Measurements from ENCODE around the gene MYO9A. TPM values are rescaled to one million over a fixed set of nuclear protein-coding genes. Genes with fewer than 3 reads are reported as not detected.

The MYO9A gene
- total and polyA plus RNA-seq, 2 experiments from 2014 or later, result 22.8 to 32.0 TPM

DNA sequence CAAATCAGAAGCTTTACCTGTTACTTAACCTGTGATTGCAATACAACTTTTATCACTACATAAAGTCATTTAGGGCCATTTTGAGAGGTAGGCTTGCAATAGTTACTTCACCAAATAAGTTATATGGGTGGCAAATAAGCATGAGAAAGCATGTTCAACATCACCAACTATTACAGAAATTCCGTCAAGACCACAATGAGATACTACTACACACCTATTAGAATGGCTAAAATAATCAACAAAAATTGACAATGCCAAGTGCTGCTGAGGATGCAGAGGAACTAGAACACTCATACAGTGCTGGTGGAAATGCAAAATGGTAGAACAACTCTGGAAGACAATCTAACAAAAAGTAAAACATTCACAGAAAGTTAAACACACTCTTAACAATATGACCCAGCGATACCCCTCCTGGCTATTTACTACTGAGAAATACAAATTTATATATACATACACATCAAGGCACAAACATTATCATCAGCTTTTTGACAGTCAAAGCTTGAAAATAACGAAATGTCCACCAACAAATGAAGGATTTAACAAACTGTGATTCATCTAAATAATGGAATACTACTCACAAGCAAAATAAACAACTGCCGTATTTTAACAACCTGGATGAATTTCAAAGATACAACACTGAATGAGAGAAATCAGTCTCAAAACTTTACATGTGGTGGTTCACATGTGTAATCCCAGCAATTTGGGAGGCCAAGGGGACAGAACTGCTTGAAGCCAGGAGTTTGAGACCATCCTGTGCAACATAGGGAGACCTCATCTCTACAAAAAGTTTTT, 82.9 kb downstream of the MYO9A start:
- Histone ChIP-seq H3K9me3 (ENCODE audit: low read depth) (no peaks in the 10 kb centered on the region), H3K36me3 (no peaks in the 10 kb centered on the region), H3K4me3 (no peak overlapping the region), H3K4me1 (ENCODE audit: low read depth) (no peaks in the 10 kb centered on the region), H3K27ac (no peak overlapping the region), H3K27me3 (no peaks in the 10 kb centered on the region)
- no peak for TF ChIP-seq CTCF (IDR thresholded peaks at IDR 0.05; ENCODE audit: low read depth, low read length)
- DNase-seq (ENCODE audit: low read depth in 1 of 2, low spot score in 1 of 2), result no peak

- no peak for DNase-seq (ENCODE audit: low read depth in 1 of 2, low spot score in 1 of 2)
- H3K4me3 ChIP-seq, result no peak overlapping the region
These were observed 83.6 kb downstream of the MYO9A start for GRCh38 chr15:72034351-72034750.

GRCh38 chr15:72033711-72034110, 84.2 kb downstream of the MYO9A start:
- Histone ChIP-seq H3K9me3 (ENCODE audit: low read depth) (no peaks in the 10 kb centered on the region), H3K27ac (no peak overlapping the region), H3K4me3 (no peak overlapping the region), H3K4me1 (ENCODE audit: low read depth) (no peaks in the 10 kb centered on the region), H3K27me3 (no peaks in the 10 kb centered on the region), H3K36me3 (no peaks in the 10 kb centered on the region)
- DNase-seq (ENCODE audit: low read depth in 1 of 2, low spot score in 1 of 2), result peak in 1 of 2 donors; percentile 12
- TF ChIP-seq CTCF (IDR thresholded peaks at IDR 0.05; ENCODE audit: low read depth, low read length), result no peak

More at GRCh38 chr15:72034351-72034750, 83.6 kb downstream of the MYO9A start:
- no peaks in the 10 kb centered on the region for H3K4me1 ChIP-seq (ENCODE audit: low read depth)
- H3K27me3 ChIP-seq, result no peaks in the 10 kb centered on the region
- H3K9me3 ChIP-seq (ENCODE audit: low read depth), result no peaks in the 10 kb centered on the region
- H3K36me3 ChIP-seq, result no peaks in the 10 kb centered on the region
- TF ChIP-seq CTCF (IDR thresholded peaks at IDR 0.05; ENCODE audit: low read depth, low read length), result no peak
- no peak overlapping the region for H3K27ac ChIP-seq

DNA sequence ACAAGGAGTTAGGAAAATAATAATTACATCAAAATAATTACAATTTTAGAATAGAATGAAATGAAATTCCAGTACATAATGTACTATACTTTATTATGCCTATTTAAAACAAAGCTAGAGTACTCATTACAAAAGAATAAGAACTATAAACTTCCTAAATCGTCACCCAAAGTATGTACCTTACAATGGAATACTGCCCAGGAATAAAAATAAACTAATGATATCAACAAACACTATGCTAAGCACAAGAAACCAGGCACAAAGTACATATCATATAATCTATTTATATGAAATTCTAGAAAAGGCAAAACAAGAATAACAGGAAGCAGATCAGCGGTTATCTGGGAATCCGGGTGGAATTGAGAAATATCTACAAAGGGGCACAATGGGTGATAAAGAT, 84.7 kb downstream of the MYO9A start:
- no peaks in the 10 kb centered on the region for H3K4me1 ChIP-seq (ENCODE audit: low read depth)
- TF ChIP-seq CTCF (IDR thresholded peaks at IDR 0.05; ENCODE audit: low read depth, low read length), result no peak
- DNase-seq (ENCODE audit: low read depth in 1 of 2, low spot score in 1 of 2), result no peak
- H3K27ac ChIP-seq, result no peak overlapping the region
- no peaks in the 10 kb centered on the region for H3K27me3 ChIP-seq
- no peak overlapping the region for H3K4me3 ChIP-seq
- H3K9me3 ChIP-seq (ENCODE audit: low read depth), result no peaks in the 10 kb centered on the region
- no peaks in the 10 kb centered on the region for H3K36me3 ChIP-seq

DNA sequence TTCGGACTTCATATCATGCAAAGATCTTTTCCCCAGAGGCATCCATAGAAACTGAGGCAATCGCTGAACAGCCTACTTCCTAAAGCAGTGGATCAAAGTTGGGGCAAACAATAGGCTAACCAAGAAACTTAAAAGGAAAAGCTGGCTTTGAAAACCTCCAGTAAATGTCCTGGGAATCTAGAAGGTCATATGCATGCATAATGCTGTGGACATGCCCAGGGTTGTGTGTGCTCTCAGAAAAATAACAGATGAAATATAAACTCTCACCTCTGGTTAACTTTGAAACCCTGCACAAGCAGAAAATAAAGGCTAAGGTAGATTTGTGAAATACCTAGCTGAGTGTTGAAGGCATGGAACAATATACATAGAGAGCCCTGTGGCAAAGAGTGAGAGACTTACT, 96.3 kb downstream of the MYO9A start:
- DNase-seq (ENCODE audit: low read depth in 1 of 2, low spot score in 1 of 2), result no peak
- no peaks in the 10 kb centered on the region for H3K9me3 ChIP-seq (ENCODE audit: low read depth)
- H3K36me3 ChIP-seq, result peaks cover 5% of the 10 kb centered on the region
- no peaks in the 10 kb centered on the region for H3K27me3 ChIP-seq
- H3K27ac ChIP-seq, result peak overlapping the region; percentile 38
- no peak for TF ChIP-seq CTCF (IDR thresholded peaks at IDR 0.05; ENCODE audit: low read depth, low read length)
- no peak overlapping the region for H3K4me3 ChIP-seq
- no peaks in the 10 kb centered on the region for H3K4me1 ChIP-seq (ENCODE audit: low read depth)

Measured in cardiac muscle cell (in vitro differentiated cells and primary cell).